PC-3 (cell line): ENCODE results near the gene CNTN4. TPM values are rescaled to one million over a fixed set of nuclear protein-coding genes. Genes with fewer than 3 reads are reported as not detected.

Experiments
- ATAC-seq: fragments of 200-7000 bp; cut with Tn5 transposase; 2 replicates; pipeline ENCODE4 v1.9.1; 2020; ENCODE audit warnings: mild to moderate bottlenecking, moderate library complexity
- BruUV-seq: library from RNA; stranded (reverse); fragments of 400-500 nt; replicated peaks from 2 replicates; lab custom pipeline; 2021; lab: Mats Ljungman, UMichigan
- CTCF ChIA-PET: fragments of 300-600 bp; sonication (Branson Sonifier 250); formaldehyde crosslinking; loops from one replicate; lab custom pipeline; 2022; ENCODE audit warnings: antibody characterized with exemption; lab: Charles Lee
- POLR2A ChIA-PET: fragments of 300-600 bp; sonication (Branson Sonifier 250); formaldehyde crosslinking; loops from one replicate; lab custom pipeline; 2022; ENCODE audit warnings: antibody characterized with exemption; ENCODE audit not compliant: unreplicated experiment; lab: Charles Lee
- DNase-seq: peaks from one replicate; pipeline ENCODE4 v3.0.0-alpha.2; 2015
- H2AFZ ChIP-seq: fragments of 300-600 bp; sonication (generic); 2 replicates; pipeline ENCODE4 v1.6.0; 2016; ENCODE audit warnings: antibody characterized with exemption, low read length
- H3F3A ChIP-seq: fragments of 300-600 bp; sonication (generic); one replicate; pipeline ENCODE4 v1.6.0; 2017; ENCODE audit warnings: antibody characterized with exemption, low read length, control low read depth, mild to moderate bottlenecking; ENCODE audit not compliant: unreplicated experiment
- H3K27ac ChIP-seq: fragments of 300-600 bp; sonication (generic); 2 replicates; pipeline ENCODE4 v1.5.1; 2016; ENCODE audit warnings: mild to moderate bottlenecking, low read length
- H3K27me3 ChIP-seq: fragments of 300-600 bp; sonication (generic); 2 replicates; pipeline ENCODE4 v1.6.1; 2016; ENCODE audit warnings: low read length, mixed read lengths
- H3K36me3 ChIP-seq: fragments of 300-600 bp; sonication (generic); 2 replicates; pipeline ENCODE4 v1.6.1; 2016; ENCODE audit warnings: low read depth, mixed run types, low read length, mixed read lengths
- H3K4me1 ChIP-seq: fragments of 300-600 bp; sonication (generic); 2 replicates; pipeline ENCODE4 v1.5.1; 2016; ENCODE audit warnings: low read length; ENCODE audit not compliant: insufficient read depth
- H3K4me2 ChIP-seq: fragments of 300-600 bp; sonication (generic); 2 replicates; pipeline ENCODE4 v1.6.0; 2016; ENCODE audit warnings: low read length
- H3K4me3 ChIP-seq: fragments of 300-600 bp; sonication (generic); 2 replicates; pipeline ENCODE4 v1.5.1; 2016; ENCODE audit warnings: mild to moderate bottlenecking, low read length, mixed read lengths
- H3K79me2 ChIP-seq: fragments of 300-600 bp; sonication (generic); 2 replicates; pipeline ENCODE4 v1.6.1; 2017; ENCODE audit warnings: low read length, mixed read lengths
- H3K9ac ChIP-seq: fragments of 300-600 bp; sonication (generic); 2 replicates; pipeline ENCODE4 v1.6.0; 2016; ENCODE audit warnings: mild to moderate bottlenecking, low read length
- H3K9me2 ChIP-seq: fragments of 300-600 bp; sonication (generic); replicated peaks from 2 replicates; pipeline ENCODE4 v1.6.1; 2016; ENCODE audit warnings: mixed run types, low read length, mixed read lengths
- H3K9me3 ChIP-seq: fragments of 300-600 bp; sonication (generic); 2 replicates; pipeline ENCODE4 v1.6.1; 2016; ENCODE audit warnings: low read length, mixed read lengths
- H4K20me1 ChIP-seq: fragments of 300-600 bp; sonication (generic); 2 replicates; pipeline ENCODE4 v1.6.1; 2016; ENCODE audit warnings: low read length, mixed read lengths
- EZH2 ChIP-seq: fragments of 300-600 bp; sonication (generic); IDR thresholded peaks from one replicate; pipeline ENCODE4 v1.6.1; 2017; ENCODE audit warnings: antibody characterized with exemption, mild to moderate bottlenecking, low read length; ENCODE audit not compliant: unreplicated experiment
- EZH2phosphoT487 ChIP-seq: fragments of 300-600 bp; sonication (generic); IDR thresholded peaks from 2 replicates; pipeline ENCODE4 v1.6.1; 2018; ENCODE audit warnings: mild to moderate bottlenecking, antibody characterized with exemption, low read length, borderline replicate concordance
- intact Hi-C: fragments of 100-400 bp; cut with micrococcal nuclease; formaldehyde crosslinking; loops from 2 replicates; pipeline ENCODE4 v1.9.0; 2023
- total RNA-seq: library from RNA; depleted of rRNA; stranded (reverse); fragments of >200 nt; gene quantifications from 2 replicates; pipeline ENCODE4 v1.2.3, GENCODE V29; 2014
- TF ChIP-seq, protein P1 (sequence below): fragments of 300-600 bp; sonication (generic); conservative IDR thresholded peaks from 2 replicates; pipeline ENCODE4 v1.5.1; 2017; ENCODE audit warnings: antibody characterized with exemption, low read depth, mild to moderate bottlenecking, low read length

Gene CNTN4
- total RNA-seq, 1 experiment from 2014 or later: not detected

DNA sequence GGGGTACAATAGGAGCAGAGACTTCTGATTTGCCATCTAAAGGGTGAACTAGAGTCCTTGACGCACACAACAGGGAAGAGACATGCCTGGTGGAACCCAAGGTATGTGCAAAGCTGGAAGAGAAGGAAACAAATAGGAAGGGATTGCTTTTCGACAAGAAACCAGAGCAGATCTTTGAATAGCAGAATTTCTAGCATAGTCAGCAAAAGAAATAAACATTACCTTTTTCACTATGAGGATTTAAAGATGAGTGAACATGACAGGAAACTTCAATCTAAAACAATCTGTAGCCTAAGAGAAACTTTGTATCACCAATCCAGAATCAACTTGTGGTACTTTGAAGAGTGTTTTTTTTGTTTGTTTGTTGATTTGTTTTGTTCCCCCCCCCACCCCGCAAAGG, 1006.6 kb downstream of the CNTN4 start:
- H3K27me3 ChIP-seq: peaks cover 27% of the 10 kb centered on the region; the same call in 1 of the 2 replicates
- H3K4me1 ChIP-seq: no peaks in the 10 kb centered on the region
- no TSS peak for BruUV-seq
- TF ChIP-seq, protein P1, sequence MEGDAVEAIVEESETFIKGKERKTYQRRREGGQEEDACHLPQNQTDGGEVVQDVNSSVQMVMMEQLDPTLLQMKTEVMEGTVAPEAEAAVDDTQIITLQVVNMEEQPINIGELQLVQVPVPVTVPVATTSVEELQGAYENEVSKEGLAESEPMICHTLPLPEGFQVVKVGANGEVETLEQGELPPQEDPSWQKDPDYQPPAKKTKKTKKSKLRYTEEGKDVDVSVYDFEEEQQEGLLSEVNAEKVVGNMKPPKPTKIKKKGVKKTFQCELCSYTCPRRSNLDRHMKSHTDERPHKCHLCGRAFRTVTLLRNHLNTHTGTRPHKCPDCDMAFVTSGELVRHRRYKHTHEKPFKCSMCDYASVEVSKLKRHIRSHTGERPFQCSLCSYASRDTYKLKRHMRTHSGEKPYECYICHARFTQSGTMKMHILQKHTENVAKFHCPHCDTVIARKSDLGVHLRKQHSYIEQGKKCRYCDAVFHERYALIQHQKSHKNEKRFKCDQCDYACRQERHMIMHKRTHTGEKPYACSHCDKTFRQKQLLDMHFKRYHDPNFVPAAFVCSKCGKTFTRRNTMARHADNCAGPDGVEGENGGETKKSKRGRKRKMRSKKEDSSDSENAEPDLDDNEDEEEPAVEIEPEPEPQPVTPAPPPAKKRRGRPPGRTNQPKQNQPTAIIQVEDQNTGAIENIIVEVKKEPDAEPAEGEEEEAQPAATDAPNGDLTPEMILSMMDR: no peak
- TF ChIP-seq EZH2phosphoT487 (no peak), EZH2 (no peak)
- ChIA-PET CTCF (no interaction called here), POLR2A (no interaction called here)
- no peaks in the 10 kb centered on the region for H3K79me2 ChIP-seq
- ATAC-seq (no peak), DNase-seq (no peak)
- H3F3A ChIP-seq: no peaks in the 10 kb centered on the region
- H3K9ac ChIP-seq: no peak overlapping the region
- no peaks in the 10 kb centered on the region for H3K9me3 ChIP-seq
- H3K36me3 ChIP-seq: no peaks in the 10 kb centered on the region
- H2AFZ ChIP-seq: no peak overlapping the region
- H3K4me3 ChIP-seq: no peak overlapping the region
- H4K20me1 ChIP-seq: no peaks in the 10 kb centered on the region
- H3K27ac ChIP-seq: no peak overlapping the region
- H3K4me2 ChIP-seq: no peak overlapping the region
- no peaks in the 10 kb centered on the region for H3K9me2 ChIP-seq
- intact Hi-C loops: no loop called here

DNA sequence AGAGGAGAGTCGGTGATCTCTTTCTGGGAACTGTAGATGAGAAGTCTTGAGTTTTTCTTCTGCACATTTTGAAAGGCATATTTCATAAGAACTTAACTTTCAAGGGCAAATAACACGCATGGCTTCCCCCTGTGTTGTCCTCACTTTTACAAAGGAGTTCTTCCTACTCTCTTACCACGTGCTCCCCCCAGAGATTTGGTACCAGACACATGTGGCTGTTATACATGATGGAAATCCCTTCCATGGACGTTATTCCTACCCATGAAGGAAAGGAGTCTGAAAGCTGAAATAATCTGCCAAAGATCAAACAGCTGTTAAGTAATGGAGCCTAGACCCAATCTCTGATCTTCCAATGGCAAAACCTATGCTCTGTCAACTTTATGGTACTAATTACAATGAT, 1007.1 kb downstream of the CNTN4 start:
- intact Hi-C loops: no loop called here
- ATAC-seq (no peak), DNase-seq (no peak)
- Histone ChIP-seq H4K20me1 (no peaks in the 10 kb centered on the region), H3K79me2 (no peaks in the 10 kb centered on the region), H3K4me2 (no peak overlapping the region), H3K9me3 (no peaks in the 10 kb centered on the region), H3K36me3 (no peaks in the 10 kb centered on the region), H3K9me2 (no peaks in the 10 kb centered on the region), H3K27ac (no peak overlapping the region), H3F3A (no peaks in the 10 kb centered on the region), H2AFZ (no peak overlapping the region), H3K4me1 (no peaks in the 10 kb centered on the region), H3K9ac (no peak overlapping the region), H3K27me3 (peaks cover 27% of the 10 kb centered on the region; the same call in 1 of the 2 replicates), H3K4me3 (no peak overlapping the region)
- ChIA-PET POLR2A (no interaction called here), CTCF (no interaction called here)
- BruUV-seq: no TSS peak
- TF ChIP-seq EZH2 (no peak), EZH2phosphoT487 (no peak)
- TF ChIP-seq, protein P1: no peak

DNA sequence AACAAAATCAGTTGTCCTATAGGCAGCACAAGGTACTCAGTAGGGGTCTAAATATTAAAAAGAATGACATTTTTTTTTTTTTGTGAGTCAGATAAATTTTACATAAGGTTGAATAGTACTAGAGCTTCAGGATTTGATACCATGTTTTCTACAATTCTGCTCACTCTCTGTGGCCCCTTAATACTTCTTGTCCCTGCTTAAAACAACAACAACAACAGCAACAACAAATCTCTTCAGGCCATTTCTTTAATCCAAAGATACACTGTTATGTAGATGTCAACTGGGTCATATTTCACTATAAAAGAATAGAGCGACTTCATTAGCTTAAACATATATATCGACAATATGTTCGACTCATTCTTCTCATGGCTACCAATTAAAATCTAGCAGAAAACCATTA, 1008.5 kb downstream of the CNTN4 start:
- no peaks in the 10 kb centered on the region for H3K9me3 ChIP-seq
- BruUV-seq: no TSS peak
- H3K4me2 ChIP-seq: no peak overlapping the region
- TF ChIP-seq EZH2phosphoT487 (no peak), EZH2 (no peak)
- TF ChIP-seq, protein P1: no peak
- H3K4me1 ChIP-seq: no peaks in the 10 kb centered on the region
- no peak overlapping the region for H3K4me3 ChIP-seq
- H3K9me2 ChIP-seq: no peaks in the 10 kb centered on the region
- H3K27ac ChIP-seq: no peak overlapping the region
- intact Hi-C loops: no loop called here
- no peaks in the 10 kb centered on the region for H3F3A ChIP-seq
- H3K79me2 ChIP-seq: no peaks in the 10 kb centered on the region
- no peaks in the 10 kb centered on the region for H4K20me1 ChIP-seq
- no peak overlapping the region for H3K9ac ChIP-seq
- DNase-seq (no peak), ATAC-seq (no peak)
- no peaks in the 10 kb centered on the region for H3K36me3 ChIP-seq
- H2AFZ ChIP-seq: no peak overlapping the region
- peaks cover 17% of the 10 kb centered on the region; the same call in 1 of the 2 replicates for H3K27me3 ChIP-seq
- ChIA-PET POLR2A (no interaction called here), CTCF (no interaction called here)
